ENCODE measurements around the gene JAZF1.

Gene JAZF1

DNA sequence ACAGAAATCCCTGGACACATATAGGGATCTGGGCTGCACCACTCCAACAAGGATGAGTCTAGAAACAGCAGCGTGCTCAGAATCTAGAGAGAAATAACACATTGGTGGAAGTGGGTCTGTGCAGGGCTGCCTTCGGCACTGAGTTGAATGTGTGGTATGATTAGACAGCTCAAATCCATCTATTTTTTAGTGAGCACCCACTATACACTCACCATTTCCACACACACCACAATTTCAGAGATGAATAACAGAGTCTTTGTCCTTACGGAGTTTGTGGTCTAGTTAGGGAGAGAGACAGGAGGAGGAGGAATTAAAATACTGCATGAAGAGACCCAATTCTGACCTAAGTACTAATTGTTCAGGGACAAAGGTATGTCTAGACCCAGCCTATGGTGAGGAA is 44.2 kb downstream of the JAZF1 start:
- DNase-seq (ENCODE audit: low read depth in 2 of 2): no peak

DNA sequence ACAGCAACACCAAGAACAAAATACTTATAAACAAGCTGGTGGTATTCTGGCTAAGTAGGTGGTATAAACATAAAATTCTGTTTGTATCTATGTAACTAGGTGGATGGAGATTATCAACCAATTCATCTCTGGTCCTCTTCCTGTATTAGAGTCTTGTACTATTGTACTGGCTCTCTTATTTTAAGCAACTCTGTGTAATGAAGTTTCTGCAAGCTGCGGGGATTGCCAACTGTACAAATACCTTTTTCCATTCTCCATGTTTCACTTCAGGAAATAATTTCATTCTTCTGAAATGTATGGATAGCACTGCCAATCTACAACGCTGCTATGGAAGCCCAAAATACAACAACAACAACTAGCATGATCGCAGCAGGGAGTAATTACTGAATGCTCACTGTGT is 44.8 kb downstream of the JAZF1 start:
- DNase-seq (ENCODE audit: low read depth in 2 of 2): no peak

DNA sequence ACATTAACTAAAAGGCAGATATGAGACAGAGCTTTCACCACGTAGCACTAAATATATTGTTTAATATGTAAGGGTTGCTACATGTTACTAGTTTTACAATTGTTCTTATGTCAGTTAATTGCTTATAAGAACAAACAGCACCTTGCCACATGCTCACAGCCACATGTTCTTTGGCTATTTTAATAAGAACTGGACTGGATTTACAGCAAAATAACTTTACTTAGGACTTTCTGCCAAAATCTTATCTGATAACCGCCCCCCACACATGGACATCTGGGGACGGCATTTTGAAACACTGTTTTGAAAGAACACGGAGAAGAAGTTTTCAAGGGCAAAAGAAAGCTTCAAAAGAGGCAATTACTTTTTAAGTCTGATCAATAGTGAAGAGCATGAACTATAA is 45.3 kb downstream of the JAZF1 start:
- no peak for DNase-seq (ENCODE audit: low read depth in 2 of 2)

DNA sequence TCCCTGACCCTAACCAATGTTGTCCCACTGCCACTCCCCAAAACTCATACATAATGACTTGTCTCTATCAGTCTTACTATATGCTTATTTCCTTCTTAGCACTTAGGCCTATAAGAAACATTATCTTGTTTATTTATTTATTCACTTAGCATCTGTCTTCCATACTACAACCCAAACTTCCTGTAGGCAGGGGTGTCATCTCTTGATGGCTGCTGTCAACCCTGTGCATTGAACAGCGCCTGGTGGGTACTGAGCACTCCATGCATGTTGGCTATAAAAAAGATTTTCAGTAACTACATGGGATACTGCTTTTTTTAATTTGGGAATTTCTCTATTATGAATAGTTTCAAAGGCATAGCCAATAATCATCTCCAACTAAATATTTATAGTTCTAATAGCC is 46.7 kb downstream of the JAZF1 start:
- DNase-seq (ENCODE audit: low read depth in 2 of 2): no peak

DNA sequence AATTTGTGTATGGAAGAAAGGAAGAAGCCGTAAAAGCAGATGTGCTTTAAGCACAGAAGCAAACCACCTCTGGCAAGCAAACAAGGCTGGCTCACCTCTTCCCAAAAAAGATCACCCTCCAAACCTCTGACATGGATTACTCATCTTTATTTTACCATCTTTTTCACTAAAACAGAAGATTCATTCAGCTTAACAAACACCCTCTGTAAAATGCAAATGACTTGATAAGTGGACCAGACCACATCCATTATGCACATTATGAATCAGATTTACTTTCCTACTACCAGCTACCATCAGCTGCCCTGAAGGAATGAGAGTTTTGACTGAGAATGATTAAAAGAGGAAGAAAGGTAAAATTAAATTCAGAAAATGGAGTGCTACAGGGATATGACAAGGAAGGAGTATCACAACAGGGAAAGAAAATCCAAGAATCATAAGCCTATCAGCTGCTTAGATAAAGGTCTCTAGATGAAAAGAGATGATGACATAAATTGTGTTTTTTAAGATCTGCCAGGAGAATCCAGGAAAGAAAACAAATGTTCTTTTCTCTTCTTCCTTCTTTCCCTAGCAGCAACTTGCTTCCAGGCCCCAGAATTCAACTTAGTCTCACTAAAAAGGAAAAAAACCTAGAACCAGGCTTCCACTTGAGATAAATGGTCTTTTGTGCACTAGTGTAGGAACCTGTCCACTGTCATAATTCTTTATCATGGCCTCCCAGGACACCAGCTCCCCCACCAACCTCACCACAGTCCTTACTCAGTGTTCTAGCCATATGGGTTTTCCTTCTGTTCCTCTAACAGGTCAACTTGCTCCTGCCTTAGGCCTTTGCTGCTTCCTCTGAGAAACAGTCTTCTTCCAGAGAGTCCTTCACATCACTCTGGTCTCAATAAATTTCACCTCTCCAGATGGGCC is 47.4 kb downstream of the JAZF1 start:
- DNase-seq (ENCODE audit: low read depth in 2 of 2): no peak

DNA sequence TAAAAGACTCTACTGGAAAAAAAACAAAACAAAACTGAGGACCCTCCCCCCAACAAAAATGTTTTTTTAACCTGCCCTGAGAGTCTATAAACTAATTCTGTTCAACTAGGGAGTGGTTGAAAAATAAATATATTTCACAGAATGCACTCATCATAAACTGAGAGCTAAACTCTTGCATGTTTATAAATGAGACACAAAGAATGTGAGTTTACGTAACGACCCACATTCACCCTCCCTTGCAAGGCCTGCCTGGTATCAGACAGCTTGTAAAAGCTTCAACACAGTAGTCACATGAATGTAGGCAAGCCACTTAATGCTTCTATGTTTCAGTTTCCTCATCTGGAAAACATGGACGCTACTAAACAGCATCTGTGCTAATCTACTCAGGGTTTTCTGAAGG is 50.3 kb downstream of the JAZF1 start:
- no peak for DNase-seq (ENCODE audit: low read depth in 2 of 2)

DNA sequence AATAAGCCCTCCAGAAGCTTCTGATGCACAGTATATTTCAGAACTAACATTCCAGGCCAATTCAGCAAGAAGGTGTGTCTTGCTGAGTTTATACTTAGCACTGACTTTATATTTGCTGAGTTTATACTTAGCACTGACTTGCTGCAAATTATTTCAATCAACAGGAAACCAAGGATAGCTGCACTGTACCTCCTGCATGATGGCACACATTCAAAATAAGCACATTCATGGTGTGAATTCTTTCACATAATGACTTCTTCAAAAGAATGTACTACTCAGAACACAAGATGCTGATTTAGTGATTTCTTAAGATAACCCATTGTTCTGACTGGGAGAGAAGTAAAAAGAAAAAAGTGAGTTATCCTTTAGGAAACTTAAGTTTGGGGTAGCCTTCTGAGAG is 52.0 kb downstream of the JAZF1 start:
- DNase-seq (ENCODE audit: low read depth in 2 of 2): no peak

DNA sequence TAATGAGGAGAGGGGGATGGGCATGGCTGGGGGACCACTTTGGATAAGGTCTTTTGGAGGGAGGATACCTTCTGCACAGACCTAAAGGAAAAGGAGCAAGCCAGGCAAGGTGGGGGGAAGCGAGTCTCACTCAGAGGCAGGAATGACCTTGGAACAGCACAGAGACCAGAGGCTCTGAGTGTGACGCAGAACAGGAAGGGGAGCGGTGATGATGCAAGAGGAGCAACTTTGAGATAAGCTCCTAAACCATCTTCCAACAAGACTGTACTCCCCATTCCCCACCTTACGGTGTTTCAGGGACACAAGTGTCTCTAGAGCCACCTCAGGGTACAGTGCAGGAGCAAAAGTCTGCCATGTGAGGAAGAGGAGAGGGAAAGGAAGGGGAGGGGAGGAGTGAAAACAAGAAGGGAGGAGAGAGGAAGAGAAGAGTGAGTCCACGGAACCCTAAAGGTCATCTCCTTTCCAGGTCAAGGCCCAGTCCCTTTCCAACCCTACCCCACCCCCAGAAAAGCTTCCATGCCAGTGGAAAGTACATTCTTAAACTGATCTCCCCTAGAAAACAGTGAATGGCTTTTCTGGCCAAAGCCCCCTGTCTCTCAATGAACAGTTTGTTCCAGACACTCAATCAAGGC is 54.1 kb downstream of the JAZF1 start:
- no peak for DNase-seq (ENCODE audit: low read depth in 2 of 2)

DNA sequence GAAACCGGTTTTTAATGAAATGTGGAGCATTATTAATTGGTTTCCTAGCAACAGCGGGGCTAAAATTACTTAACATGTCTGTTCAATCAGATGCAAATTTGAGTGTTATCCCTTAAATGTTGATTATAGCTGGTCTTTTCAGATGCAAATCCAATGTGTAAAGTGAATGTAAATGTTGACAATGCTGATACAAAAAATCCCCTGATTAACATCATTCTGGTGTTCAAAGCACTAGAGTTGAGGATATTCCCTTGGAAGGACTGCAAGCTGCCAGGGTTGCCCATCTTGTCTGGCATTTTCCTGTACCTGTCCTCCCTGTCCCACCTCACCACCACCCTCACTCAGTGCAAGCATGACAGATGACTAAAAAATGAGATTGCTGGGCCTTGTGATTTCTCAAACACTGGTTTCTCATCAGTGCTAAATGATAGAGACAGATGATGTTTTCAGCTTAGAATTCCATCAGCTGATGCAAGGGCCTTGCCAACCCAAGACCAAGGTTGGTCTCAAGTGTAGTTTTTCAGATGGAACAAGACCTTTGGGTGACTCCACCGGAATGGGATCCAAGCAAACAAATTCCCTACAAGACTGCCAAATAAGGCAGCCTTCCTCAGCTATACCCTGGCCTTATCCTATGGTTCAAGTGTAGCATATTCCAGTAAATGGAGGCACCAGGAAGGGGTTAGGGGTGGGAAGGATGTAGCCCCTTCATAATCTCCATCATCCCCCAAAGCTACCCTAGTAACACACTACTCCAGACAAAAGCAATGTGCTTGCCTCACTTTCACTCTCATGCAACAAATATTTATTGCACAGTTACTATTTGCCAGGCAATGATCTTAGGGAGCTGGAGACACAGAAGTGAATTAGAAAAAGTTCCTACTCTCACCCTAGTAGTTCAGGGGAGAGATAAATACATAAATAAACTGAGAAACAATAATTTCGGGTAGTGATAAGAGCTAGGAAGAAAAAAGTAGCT is 54.9 kb downstream of the JAZF1 start:
- no peak for DNase-seq (ENCODE audit: low read depth in 2 of 2)

DNA sequence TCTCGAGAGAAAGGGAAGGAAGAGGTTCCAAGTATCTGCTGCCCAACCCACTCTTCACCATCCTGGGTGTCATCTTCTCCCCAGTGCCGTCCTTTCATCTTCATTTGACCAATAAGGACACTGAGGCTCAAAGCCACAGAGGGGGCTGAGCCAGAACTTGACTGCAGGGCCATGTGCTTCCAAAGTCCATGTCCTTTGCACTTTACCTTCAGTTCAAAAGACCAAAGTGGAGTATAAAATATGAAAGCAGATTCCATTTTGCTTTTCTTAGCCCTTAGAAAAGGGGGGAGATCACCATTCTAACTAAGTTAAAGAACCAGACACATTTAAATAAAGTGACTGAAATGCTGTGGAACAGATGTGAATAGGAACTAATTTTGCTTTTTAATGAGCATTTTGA is 56.2 kb downstream of the JAZF1 start:
- no peak for DNase-seq (ENCODE audit: low read depth in 2 of 2)

DNA sequence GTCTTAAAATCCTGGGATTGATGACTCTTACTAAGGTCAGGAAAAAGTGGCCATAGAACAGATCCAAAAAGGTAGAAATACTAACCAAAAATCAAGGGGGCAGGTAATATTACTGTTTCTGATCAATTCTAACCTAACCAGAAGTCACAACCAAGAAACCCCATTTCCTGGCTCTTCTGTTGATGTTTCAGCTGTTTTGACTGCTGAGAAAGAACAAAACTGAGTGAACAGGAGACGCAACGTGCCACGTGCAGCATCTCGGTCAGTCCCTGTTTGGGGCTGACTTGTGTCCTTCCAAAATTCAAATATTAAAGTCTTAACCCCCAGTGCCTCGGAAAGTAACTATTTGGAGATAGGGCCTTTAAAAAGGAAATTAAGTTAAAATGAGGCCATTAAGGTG is 56.8 kb downstream of the JAZF1 start:
- no peak for DNase-seq (ENCODE audit: low read depth in 2 of 2)

DNA sequence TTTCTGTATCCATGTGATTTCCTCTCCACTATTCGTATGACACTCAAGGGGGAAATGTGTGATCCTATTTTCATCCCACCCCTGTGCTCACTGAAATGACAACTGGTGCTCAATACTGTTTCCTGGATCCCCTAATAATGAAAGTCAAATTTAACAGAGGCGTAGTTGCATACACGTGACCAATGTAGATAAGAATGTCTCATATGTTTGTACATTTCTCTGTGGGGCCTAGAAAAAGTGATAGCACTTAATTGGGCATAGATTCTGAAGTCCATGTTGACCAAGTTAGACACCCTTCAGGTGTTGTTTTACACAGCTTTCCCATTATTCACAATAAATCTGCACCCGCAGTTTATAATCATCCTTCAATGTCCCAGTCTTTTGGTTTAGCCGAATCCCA is 59.1 kb downstream of the JAZF1 start:
- no peak for DNase-seq (ENCODE audit: low read depth in 2 of 2)

DNA sequence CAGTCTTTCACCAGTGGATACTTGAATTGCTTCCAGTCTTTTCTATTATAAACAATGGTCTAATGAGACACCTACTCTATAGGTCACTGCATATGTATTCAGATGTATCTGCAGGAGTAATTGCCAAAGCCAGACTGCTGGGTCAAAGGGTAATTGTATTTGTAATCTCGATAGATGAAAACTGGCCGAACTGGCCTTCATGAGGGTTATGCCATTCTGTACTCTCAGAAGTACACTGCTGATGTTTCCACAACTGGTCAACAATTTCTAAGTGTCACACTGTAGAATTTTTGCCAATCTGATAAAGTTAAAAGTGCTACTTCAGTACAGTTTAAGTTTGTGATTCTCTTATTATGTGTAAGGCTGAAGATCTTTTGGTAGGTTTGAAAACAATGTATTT is 64.6 kb downstream of the JAZF1 start:
- DNase-seq (ENCODE audit: low read depth in 2 of 2): no peak

DNA sequence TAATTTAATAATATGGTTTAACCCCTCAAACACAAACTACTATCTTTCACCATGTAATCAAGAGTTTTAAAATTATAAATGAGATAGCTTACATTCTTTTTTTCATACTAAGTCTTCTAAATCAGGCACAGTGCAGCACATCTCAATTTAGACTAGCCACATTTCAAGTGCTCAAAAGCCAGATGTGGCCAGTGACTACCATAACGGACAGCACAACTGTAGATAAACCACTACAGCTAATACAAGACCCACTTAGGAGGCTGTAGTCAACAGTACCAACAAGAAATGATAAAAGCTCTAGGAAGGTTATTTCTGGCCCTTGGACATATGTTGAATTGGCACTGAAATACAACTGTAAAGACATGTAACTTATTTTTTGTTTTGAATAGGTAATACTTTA is 65.3 kb downstream of the JAZF1 start:
- DNase-seq (ENCODE audit: low read depth in 2 of 2): no peak

DNA sequence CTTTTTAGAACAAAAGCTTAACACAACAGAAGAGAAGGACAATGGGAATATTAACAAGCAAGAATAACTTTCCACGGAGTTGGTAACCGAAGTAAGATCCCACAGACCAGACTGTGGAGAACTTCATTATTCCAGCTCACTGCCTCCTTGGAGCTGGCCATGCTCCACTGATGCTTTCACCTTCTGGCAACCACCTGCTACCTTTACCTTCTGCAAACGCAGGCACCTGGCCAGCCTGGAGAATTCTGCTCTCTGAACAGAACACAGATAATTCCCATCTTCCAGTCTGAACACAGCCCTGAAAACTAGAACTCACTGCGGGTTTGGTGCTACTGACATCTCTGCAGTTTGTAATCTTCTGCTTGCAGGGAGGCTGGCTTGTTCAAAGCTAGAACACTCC is 66.5 kb downstream of the JAZF1 start:
- DNase-seq (ENCODE audit: low read depth in 2 of 2): no peak

DNA sequence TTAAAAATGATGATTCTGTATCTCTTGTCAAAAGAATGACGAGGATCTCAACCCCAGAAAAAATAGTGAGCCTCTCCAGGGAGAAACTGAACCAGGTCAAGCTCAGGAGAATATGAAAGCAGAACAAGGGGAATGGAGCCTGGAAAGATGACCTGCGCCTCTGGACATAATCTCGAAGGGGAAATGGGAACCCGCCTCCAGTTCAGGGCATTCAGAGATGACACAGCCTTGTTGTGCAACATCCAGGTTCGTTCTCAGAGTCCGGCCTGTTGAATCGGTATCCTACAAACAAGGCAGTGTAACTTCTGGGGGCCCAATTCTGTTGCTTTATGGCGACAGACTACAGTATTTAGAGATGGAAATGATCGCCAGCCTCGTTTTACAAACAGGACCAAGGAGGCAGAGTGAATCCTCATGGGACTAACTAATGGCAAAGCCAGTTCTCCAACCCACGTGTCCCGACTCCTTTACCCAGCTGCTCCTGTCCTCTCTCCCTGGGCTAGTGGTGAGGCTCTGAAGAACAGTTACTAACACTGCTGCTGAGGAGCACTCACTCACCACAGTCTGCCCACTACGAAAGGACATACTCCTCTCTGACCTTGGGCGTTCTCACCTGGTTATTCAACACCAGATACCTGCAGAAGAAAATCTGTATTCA is 67.6 kb downstream of the JAZF1 start:
- no peak for DNase-seq (ENCODE audit: low read depth in 2 of 2)

DNA sequence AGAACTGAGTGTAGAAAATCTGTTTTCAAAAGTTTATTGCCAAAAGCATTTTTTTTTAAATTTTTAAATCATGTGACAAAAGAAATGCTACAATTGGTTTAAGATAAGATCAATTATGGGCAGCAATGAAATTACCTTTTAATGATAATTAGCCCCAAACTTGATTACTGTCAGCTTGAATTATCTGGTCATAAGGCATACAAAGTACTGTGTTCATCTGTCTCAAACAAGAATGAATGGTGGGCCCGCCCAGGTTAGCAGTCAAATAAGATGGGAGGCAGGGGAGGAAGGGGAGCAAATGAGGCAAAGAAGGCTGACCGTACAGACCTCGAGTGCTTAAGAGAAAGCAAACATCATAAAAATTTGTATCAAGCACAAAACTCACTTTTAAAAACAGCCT is 68.1 kb downstream of the JAZF1 start:
- no peak for DNase-seq (ENCODE audit: low read depth in 2 of 2)

DNA sequence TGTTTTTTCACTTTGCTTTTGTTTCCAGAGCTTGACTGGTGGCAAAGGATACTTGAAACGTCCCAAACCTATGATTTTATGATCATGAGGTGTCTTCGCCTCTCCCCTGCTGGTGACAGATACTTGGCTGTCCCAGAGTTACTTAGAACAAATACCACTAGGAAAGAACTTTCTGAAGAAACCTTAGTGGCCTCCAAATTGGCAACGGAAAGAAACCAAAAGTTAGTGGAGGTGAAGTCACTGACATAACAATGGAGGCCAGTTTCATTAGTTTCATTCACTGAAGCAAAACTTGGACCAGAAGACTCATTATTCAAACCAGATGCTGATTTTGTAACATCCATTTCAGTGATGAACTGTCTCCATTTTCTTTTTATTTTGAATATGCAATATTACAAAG is 68.6 kb downstream of the JAZF1 start:
- no peak for DNase-seq (ENCODE audit: low read depth in 2 of 2)

DNA sequence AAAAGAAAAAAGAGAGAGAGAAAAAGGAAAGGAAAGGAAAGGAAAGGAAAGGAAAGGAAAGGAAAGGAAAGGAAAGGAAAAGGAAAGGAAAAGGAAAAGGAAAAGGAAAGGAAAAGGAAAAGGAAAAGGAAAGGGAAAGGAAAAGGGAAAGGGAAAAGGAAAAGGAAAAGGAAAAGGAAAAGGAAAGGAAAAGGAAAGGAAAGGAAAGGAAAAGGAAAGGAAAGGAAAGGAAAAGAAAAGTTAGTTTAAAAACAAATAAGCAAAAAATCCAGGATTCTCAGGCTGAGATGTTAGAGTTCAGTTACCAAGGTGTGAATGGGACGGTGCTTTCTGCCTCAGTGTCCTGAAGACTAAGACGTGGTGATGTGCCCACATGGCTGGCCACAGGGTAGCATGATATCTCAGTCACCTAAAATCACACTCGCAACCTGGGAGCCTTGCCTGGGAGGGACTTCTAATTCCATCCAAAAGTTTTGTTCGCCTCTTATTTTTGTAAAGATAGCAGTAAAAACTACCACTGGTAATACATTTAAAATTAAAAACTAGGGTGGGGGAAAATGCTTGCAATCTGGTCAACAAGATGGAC is 70.1 kb downstream of the JAZF1 start:
- DNase-seq (ENCODE audit: low read depth in 2 of 2): no peak

DNA sequence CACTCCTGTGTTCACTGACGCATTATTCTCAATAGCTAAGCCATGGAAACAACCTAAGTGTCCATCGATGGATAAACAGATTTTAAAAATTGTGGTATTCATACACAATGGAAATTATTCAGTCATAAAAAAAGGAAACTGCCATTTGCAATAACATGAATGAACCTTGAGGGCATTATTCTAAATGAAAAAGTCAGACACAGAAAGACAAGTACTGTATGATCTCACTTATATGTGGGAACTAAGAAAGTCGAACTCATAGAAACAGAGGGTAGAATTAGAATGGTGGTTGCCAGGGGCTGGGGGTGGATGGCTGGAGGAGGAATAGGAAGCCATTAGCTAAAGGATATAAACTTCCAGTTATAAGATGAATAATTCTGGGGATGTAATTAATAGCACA is 71.8 kb downstream of the JAZF1 start:
- DNase-seq (ENCODE audit: low read depth in 2 of 2): no peak

DNA sequence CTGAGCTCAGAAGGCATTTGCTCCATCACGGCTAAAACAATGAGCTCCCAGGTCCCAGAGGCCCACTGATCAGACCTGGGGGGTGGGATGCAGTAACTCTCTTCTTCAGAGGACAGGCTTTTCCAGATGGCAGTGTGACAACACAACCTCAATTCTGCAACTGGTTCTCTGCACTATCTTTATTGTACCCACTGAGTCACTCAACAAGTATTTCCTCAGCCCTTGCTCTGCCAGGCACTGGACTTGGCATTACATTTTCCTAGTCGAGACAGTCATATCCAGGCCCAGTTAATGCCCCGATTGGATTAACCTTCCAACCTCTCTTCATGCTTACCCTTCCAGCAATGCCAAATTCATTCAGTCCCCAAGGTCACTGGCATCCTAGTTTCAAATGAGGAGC is 72.6 kb downstream of the JAZF1 start:
- DNase-seq (ENCODE audit: low read depth in 2 of 2): no peak
